GM12891 (cell line): ENCODE data around the gene MT1H.

ENCODE experiments used
- POLR2A ChIP-seq: IDR thresholded peaks from 2 replicates; pipeline ENCODE4 v1.6.1; 2011; ENCODE audit warnings: low read depth, low read length, control low read depth
- POLR2AphosphoS5 ChIP-seq: IDR thresholded peaks from 2 replicates; pipeline ENCODE4 v1.6.1; 2011; ENCODE audit warnings: low read depth, low read length, control low read depth

DNA sequence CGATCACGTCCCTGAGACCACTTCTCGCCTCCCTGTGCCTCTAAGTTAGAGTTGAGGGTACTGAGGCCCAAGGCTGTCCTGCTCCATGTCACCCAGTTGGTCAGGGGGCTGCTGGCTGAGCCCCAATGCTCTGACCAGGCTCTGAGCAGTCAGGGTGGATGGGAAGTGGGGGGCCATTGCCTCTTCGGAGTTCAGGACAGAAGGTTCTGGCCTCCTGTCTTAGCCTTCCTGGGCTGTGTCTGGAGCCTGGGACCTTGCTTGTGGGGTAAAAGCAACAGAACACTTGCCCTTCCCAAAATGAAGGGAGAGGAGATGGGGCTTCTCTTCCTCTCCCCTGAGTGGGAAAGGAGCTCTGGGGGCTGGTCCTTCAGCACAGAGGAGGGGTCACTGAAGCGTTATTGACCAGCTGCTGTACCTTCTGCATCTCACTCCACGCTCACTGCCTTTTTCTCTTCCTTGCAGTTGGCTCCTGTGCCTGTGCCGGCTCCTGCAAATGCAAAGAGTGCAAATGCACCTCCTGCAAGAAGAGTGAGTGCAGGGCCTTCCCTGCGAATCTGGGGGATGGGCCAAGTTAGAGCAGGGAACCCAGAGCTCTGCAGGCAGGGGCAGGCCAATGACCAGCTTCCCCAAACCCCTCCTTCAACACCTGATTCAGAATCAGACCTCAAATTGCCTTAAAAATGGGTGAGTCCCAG is 13.2 kb downstream of the MT1H start:
- TF ChIP-seq POLR2A (no peak), POLR2AphosphoS5 (no peak)
